ENCODE measurements around the gene APBA2. TPM values are rescaled to one million over a fixed set of nuclear protein-coding genes. Genes with fewer than 3 reads are reported as not detected.

Gene APBA2
- total RNA-seq, 2 donors from 2014 or later: 0.77 to 1.0 TPM

GRCh38 chr15:29134239-29134638, 248.5 kb downstream of the APBA2 start:
- DNase-seq: no peak
- intact Hi-C loops (cut with DNase I): no loop called here
- H3K4me3 ChIP-seq: no peak overlapping the region
- no peaks in the 10 kb centered on the region for H3K4me1 ChIP-seq
- no peaks in the 10 kb centered on the region for H3K36me3 ChIP-seq
- no peak overlapping the region for H3K9ac ChIP-seq (ENCODE audit: low read depth in 2 of 2, low read length in 2 of 2)
- H3K27ac ChIP-seq: no peak overlapping the region
- no peaks in the 10 kb centered on the region for H3K27me3 ChIP-seq
- H3K9me3 ChIP-seq: no peaks in the 10 kb centered on the region
- TF ChIP-seq CTCF (IDR thresholded peaks at IDR 0.05): no peak

- no peaks in the 10 kb centered on the region for H3K36me3 ChIP-seq
- TF ChIP-seq CTCF (IDR thresholded peaks at IDR 0.05): no peak
- no peak overlapping the region for H3K9ac ChIP-seq (ENCODE audit: low read depth in 2 of 2, low read length in 2 of 2)
- DNase-seq: no peak
- no peaks in the 10 kb centered on the region for H3K9me3 ChIP-seq
- no peak overlapping the region for H3K27ac ChIP-seq
- no peaks in the 10 kb centered on the region for H3K27me3 ChIP-seq
- intact Hi-C loops (cut with DNase I): no loop called here
- H3K4me3 ChIP-seq: no peak overlapping the region
- no peaks in the 10 kb centered on the region for H3K4me1 ChIP-seq
Measured at GRCh38 chr15:29134641-29135308, 249.0 kb downstream of the APBA2 start.

GRCh38 chr15:29135309-29135657, 249.5 kb downstream of the APBA2 start:
- TF ChIP-seq CTCF (IDR thresholded peaks at IDR 0.05): no peak
- Histone ChIP-seq H3K36me3 (no peaks in the 10 kb centered on the region), H3K4me1 (no peaks in the 10 kb centered on the region), H3K9me3 (no peaks in the 10 kb centered on the region), H3K9ac (ENCODE audit: low read depth in 2 of 2, low read length in 2 of 2) (no peak overlapping the region), H3K27me3 (no peaks in the 10 kb centered on the region), H3K4me3 (no peak overlapping the region), H3K27ac (no peak overlapping the region)
- DNase-seq: no peak
- intact Hi-C loops (cut with DNase I): no loop called here

- Histone ChIP-seq H3K27me3 (no peaks in the 10 kb centered on the region), H3K4me3 (no peak overlapping the region), H3K36me3 (no peaks in the 10 kb centered on the region), H3K9me3 (no peaks in the 10 kb centered on the region), H3K4me1 (no peaks in the 10 kb centered on the region), H3K9ac (ENCODE audit: low read depth in 2 of 2, low read length in 2 of 2) (no peak overlapping the region), H3K27ac (no peak overlapping the region)
- no peak for TF ChIP-seq CTCF (IDR thresholded peaks at IDR 0.05)
- intact Hi-C loops (cut with DNase I): no loop called here
- no peak for DNase-seq
Measured at GRCh38 chr15:29135702-29136646, 250.2 kb downstream of the APBA2 start.

- Histone ChIP-seq H3K9ac (ENCODE audit: low read depth in 2 of 2, low read length in 2 of 2) (no peak overlapping the region), H3K36me3 (no peaks in the 10 kb centered on the region), H3K27ac (no peak overlapping the region), H3K4me1 (no peaks in the 10 kb centered on the region), H3K27me3 (no peaks in the 10 kb centered on the region), H3K9me3 (no peaks in the 10 kb centered on the region), H3K4me3 (no peak overlapping the region)
- intact Hi-C loops (cut with DNase I): no loop called here
- TF ChIP-seq CTCF (IDR thresholded peaks at IDR 0.05): no peak
- DNase-seq: no peak
Measured at GRCh38 chr15:29138260-29138659, 252.5 kb downstream of the APBA2 start.

Data from colonic mucosa (tissue), 4 donors.